ENCODE data around the gene DTNBP1.

The DTNBP1 gene

DNA sequence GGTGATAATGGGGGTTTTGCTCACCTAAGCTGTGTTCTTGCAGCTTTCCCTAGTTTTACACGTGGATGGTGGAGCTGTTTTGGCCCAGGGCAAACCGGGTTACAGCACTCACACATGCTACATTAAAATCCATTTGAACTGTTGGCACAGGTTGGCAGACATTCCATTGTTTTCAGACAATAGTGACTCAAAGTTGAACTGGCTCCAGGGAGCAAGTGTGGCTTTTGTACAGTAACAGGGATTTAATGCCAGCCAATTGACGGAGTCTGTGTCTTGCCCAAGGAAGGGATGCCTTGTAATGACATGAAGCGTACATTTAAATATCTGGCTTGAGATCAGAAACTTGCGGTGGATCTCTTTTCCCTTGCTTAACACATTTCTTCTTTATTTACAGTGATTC is 183.1 kb downstream of the DTNBP1 start:
- DNase-seq (ENCODE audit: low spot score) = no peak

DNA sequence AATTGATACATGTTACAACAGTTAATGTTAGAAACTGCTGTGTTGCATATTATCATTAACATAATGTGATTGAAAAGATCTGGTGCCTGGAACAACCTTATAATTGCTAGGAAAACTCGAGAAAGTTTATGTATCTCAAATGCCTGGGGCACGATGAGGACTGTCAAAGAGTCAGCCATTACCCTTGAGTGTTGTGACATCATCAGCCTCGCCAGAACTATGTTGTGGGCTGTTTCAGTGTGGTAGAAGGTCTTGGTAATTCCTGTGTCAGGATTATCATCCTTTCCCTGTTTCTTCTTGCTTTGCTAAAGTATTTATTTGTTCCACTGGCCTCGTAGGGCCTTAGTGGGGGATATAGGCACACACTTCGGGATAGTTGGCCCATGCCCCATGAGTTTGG is 185.1 kb downstream of the DTNBP1 start:
- DNase-seq (ENCODE audit: low spot score) = no peak

DNA sequence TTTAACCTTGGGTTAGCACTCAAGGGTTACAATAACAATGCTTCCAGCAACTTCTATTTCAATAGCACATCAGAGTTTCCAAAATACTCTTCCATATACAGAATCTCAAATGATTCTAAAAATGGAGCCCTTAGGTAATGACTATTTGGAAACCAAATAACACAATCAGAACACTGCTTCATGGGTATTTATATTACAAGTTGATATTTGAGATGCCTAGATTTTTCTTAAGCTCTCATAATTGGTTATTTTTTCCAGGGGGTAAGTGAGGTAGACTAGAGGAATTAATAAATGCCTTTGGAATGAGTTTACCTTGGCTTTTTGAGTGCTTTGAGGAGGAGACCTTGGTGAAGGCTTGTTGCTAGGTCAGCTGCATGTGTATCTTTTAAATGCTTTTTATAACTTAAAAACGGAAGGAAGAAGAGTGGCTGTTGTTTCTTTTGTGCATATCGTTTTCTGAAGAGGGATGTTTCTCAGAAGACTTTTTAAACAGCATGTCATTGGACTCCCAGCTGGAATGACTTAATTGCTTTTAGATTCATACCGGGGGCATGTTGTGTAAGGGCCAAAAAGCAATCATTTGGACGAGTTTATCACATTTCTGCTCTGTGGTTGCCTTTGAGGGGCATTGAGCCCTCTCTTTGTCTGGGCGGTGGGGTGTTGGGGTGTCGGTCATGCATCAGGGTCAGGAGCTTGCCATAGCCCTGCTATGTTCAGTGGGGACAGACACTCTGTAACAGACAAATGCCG is 186.0 kb downstream of the DTNBP1 start:
- DNase-seq (ENCODE audit: low spot score) = no peak

DNA sequence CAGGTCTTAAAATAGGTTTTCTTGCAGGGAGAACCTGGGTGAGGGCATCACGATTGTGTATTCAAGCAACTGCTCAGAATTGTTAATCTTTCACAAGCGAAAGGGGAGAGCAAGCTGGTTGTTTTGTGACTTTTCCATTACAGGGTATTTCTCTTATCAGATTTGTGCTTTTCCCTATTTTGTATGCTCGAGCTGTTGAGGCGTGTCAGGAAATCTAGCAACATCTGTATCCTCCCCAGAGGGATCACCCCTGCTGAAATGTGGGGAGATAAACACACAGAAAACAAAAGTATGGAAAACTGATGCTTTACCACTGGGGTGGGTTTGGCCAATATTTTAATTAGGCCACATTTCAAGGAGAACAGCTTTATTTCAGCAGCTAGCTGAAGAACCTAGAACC is 187.0 kb downstream of the DTNBP1 start:
- no peak for DNase-seq (ENCODE audit: low spot score)

DNA sequence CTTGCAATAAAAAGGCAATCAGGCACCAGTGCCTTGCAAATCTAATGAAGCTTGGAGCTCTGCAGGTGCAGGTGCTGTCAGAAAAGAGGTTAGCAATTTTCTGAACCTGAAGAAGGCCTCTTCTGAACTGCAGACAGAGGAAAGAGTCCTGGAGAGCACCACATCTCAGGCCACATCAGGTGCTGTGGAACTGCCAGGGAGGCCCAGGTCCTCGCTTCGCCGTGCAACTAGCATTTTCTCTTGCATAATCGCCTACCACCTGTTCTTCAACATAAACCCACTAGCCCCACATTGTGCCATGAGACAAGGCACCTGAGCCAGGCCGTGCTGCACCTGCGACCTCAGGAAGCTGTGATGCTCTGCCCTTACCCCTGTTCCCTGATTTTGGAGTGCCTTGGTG is 187.6 kb downstream of the DTNBP1 start:
- DNase-seq (ENCODE audit: low spot score) = no peak

DNA sequence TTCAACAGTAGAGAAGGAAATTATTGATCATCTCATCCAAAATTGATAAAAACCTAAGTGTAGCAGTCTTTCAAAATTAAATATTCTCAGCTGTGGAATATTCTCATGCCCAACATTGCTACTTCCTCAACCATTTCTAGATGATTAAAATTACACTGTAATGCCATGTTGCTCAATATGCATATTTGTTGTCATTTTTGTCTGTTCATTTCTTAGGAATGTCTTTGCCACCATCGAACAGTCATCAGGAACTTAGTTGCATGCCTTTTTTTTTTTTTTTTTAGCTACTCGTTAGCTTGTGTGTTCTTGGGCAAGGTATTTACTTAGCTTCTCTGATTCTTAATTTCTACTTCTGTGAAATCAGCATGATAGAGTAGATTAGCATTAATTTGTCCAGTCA is 188.6 kb downstream of the DTNBP1 start:
- DNase-seq (ENCODE audit: low spot score) = no peak

DNA sequence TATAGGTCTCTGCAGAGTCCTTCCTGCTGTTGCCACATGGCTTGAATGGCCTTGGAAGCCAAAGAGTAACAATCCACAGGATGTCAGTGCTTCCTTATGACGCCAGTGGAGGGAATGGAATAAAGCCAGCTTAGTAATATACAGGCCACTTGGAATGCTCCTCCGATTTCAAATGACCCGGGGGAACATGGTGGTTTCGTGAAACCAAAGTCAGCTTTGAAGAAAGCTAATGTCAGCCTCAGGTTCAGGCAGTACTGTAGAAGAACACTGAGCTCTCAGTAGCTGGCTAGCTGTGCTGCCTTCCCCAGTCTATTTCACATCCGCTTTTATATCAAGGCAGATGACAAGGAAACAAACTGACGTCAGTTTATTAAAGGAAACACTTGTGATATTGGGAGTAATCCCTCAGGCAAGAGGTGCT is 189.1 kb downstream of the DTNBP1 start:
- DNase-seq (ENCODE audit: low spot score) = no peak

DNA sequence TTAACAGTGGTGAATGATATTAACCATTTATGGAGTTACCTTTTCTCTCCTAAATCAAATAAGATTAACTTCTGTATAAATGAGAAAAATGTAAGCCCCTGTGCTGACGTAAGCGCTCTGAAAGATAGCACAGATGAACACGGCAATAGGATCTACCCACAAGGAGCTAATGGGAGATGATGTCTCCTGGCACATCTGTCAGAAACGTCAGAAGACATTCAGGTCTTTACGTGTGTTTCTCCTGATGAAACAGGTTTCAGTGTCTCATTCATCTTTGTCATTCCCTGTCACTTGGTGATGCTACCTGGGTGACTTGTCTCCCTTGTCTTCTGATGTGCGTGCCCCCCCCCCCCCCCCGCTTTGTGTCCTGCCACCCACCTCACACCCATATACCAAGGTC is 189.7 kb downstream of the DTNBP1 start:
- no peak for DNase-seq (ENCODE audit: low spot score)
